HT1080 (cell line): Measurements from ENCODE around the gene ENDOG. TPM values are rescaled to one million over a fixed set of nuclear protein-coding genes. Genes with fewer than 3 reads are reported as not detected.

ENCODE experiments used
- DNase-seq: peaks from one replicate; pipeline ENCODE4 v3.0.0-alpha.2; 2015; ENCODE audit warnings: low read depth
- total RNA-seq: library from RNA; depleted of rRNA; stranded (reverse); fragments of >200 nt; shearing (Covaris generic); gene quantifications from 2 replicates; pipeline ENCODE4 v1.2.3, GENCODE V29; 2014

The ENDOG gene
- total RNA-seq, 1 experiment from 2014 or later, result 29.3 TPM

DNA sequence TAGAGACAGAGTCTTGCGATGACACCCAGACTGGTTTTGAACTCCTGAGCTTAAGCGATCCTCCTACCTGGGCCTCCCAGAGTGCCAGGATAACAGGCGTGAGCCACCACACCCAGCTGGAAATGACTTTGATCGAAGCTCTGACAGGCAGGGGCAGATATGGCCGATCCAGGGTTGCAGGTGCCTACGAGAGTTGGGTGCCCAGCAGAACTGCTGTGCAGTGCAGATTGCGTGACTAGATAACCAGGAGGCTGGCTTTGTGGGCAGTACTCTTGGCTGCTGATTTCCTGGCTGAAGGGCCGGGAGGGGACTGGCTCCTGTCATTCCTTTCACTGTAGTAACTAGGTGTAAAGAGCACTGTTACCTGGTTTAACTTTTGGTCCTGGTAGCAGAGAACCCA, 19.4 kb upstream of the ENDOG start:
- no peak for DNase-seq

DNA sequence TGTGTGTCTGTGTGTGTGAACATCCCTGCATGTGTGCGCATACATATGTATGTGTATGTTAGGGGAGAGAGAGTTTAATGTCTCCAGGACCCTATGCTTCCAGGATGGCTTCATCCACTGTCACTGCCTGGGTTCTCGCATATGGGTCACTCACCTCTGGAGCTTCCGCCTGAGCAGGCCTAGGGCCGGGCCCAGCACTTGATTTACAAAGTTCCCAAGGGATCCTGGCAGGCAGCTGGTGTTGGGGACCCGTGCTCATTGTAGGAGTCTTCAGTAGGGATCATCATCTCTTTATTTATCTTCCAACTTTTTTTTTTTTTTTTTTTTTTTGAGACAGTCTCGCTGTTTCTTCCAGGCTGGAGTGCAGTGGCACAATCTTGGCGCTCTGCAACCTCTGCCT, 18.2 kb upstream of the ENDOG start:
- DNase-seq, result no peak

DNA sequence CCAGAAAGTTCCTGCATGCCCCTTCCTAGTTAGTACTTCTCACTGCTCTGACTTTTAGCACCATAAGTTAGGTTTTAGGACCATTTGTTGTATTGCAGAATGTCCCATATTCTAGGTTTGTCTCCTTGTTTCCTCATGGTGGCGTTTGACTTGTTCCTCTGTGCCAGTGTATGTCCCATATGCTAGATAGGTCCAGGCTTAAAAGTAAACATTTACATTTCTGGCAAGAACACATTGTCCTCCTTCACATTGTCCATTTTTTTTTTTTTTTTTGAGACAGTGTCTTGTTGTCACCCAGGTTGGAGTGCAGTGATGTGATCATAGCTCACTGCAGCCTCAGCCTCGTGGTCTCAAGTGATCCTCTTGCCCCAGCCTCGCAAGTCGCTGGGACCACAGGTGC, 15.8 kb upstream of the ENDOG start:
- no peak for DNase-seq

DNA sequence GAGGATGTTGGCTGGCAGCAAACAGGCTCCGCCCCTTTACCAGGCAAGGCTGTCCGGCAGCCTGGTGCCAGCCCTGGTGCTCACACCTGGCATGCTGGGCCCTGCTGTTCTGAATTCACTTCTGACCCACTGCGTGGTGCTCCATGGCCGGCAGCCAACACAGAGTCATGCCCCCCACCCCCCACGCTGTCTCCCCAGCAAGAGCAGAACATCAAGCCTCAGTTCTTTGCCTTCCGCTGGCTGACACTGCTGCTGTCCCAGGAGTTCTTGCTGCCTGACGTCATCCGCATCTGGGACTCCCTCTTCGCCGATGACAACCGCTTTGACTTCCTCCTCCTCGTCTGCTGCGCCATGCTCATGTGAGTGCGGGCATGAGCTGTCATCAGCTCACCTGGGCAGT, 12.6 kb upstream of the ENDOG start:
- no peak for DNase-seq

DNA sequence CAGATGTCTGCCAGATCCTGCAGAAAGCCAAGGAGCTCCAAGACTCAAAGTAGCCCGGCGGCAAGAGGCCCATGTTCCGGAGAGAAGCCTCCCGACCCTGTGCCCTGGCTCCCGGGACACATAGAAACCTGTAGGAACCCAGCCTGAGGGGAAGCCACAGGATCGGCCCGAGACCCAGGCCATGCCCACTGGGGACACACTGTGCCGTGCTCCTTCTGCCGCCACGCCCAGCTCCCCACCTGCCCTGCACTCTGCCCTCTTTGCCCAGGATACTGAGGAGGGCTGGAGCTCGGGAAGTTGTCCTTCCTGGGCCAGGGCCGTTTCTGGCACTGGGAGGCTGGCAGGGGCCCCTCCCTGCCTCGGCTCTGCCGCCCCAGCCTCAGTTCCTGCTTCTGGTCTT, 10.5 kb upstream of the ENDOG start:
- DNase-seq, result no peak

DNA sequence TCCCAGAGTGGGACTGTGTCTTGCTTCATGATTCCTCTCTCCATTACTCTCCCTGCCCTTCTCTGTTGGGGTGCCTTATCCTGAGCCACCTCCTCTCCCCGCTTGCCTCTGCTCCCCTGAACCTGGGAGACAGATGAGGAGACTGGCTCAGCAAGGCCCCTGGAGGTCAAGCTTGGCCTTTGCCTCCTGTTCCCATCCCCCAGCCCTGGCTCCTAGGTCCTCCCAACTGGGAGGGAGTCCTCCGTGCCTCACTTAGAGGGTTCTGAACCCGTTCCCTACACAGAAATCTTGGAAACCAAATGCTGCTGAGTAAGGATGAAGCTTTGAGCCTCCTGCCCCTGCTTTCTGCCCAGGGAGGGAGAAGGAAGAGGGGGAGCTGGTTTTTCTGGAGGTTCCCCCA, 9.8 kb upstream of the ENDOG start:
- no peak for DNase-seq

DNA sequence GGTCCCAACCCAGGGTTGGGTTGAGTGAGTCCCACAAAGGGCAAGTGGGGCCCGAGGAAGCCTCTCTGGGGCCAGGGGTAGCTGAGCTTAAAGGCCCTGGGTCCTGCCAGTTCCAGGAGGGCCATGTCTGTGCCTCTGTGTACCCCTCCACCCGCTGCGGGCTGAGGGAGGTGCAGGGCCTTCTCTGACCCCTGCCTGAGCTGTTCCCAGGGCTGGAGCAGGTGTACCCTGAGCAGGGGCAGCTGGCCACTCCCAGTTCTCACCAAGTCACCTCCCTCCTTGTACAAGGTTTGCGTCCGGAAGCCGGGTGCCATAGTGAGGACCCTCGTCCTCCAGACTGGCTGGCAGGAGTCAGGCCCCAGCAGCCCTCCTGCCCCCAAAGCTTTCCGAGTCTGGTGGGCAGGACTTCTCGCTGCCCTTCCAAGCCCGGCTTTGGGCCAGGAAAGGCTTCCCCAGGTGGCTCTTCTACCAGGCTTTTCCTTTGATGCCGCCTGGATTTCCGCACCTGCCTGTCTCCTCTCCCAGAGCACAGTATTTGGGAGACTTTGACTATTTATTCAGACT, 9.2 kb upstream of the ENDOG start:
- DNase-seq, result no peak

DNA sequence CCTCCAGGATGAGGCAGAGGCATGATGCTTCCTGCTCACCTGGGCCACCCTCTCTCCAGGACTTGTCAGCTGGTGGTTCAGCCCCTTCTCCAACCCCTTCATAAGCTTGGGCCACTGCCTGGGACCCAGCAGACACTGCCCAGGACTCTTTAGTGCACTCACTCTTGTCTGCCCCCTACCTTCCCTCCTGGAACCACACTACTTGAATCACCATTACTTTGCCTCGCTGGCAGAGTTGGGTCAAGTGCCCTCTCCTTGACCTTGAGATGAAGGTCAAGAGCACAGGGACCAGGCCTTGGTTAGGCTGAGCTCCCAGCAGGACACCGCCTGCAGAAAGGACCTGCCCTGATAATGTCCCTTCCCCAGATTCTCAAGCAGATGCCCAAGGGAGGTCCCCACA, 8.5 kb upstream of the ENDOG start:
- no peak for DNase-seq

DNA sequence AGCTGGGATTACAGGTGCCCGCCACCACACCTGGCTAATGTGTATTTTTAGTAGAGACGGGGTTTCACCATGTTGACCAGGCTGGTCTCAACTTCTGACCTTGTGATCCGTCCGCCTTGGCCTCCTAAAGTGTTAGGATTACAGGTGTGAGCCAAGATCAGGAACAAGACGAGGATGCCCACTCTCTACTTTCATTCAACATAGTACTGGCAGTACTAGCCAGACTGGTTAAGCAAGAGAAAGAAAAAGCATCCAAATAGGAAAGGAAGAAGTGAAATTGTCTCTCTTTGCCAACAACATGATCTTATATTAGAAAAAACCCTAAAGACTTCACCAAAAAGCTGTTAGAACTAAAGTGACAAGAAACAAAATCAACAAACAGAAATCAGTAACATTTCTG, 7.4 kb upstream of the ENDOG start:
- no peak for DNase-seq

DNA sequence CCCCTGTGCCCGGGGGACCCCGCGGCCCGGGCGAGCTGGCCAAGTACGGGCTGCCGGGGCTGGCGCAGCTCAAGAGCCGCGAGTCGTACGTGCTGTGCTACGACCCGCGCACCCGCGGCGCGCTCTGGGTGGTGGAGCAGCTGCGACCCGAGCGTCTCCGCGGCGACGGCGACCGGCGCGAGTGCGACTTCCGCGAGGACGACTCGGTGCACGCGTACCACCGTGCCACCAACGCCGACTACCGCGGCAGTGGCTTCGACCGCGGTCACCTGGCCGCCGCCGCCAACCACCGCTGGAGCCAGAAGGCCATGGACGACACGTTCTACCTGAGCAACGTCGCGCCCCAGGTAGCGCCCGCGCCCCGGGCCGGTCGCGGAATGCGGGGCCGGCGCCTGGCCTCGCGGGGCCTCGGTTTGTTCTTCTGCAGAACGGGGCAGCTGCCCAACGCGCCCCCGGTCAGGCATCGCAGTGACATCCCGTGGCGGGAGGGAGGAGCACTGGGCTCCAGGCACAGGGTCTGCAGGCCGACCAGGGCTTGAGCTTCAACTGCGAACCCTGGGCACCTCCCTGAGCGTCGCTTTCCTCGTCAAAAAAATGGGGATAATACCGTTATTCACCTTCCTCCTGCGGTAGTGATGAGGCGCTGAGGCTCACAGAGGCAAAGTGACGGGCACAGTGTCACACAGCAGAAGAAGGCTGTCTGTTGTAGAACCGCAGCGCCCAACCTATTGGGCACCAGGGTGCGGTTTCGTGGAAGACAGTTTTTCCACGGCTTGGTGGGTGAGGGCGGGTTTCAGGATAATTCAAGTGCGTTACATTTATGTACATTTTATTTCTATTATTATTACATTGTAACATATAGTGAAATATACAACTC, 777 bp downstream of the ENDOG start:
- DNase-seq, result no peak

DNA sequence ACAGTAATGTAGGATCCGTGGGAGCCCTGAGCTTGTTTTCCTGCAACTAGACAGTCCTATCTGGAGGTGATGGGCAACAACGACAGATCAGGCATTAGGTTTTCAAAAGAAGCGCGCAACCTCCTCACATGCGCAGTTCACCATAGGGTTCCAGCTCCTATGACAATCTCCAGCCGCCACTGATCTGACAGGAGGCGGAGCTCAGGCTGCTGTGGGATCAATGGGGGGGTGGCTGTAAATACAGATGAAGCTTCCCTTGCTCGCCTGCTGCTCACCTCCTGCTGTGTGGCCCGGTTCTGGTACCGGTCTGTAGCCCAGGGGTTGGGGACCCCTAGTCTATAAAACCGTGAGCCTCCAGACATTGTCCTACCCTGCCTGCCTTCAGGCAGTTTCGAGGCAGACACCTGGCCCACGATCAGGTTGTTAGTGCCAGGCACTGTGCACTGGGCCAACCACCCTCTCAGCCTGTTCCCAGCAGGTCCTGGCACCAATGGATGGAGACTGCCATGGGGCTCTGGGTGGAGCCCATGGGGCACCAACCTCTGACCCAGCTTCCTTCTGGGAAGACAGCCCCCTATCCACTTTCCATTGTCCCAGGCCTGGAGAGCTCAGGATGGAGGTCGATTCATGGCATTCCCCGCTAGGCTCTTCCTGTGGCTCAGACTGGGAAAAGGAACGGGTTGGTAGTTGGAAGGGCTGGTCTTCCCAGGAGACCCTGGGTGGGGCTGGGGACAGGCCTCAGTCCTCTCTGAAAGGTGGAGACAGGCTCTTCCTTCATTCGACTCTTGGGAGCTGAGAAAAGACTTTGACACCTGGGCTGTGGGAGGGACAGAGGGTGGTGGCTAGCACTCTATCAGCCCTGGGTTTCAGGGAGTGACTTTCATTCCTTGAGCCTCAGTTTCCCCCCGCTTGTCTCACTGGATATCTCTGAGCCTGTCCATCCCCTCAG, 1.7 kb downstream of the ENDOG start:
- DNase-seq, result no peak

DNA sequence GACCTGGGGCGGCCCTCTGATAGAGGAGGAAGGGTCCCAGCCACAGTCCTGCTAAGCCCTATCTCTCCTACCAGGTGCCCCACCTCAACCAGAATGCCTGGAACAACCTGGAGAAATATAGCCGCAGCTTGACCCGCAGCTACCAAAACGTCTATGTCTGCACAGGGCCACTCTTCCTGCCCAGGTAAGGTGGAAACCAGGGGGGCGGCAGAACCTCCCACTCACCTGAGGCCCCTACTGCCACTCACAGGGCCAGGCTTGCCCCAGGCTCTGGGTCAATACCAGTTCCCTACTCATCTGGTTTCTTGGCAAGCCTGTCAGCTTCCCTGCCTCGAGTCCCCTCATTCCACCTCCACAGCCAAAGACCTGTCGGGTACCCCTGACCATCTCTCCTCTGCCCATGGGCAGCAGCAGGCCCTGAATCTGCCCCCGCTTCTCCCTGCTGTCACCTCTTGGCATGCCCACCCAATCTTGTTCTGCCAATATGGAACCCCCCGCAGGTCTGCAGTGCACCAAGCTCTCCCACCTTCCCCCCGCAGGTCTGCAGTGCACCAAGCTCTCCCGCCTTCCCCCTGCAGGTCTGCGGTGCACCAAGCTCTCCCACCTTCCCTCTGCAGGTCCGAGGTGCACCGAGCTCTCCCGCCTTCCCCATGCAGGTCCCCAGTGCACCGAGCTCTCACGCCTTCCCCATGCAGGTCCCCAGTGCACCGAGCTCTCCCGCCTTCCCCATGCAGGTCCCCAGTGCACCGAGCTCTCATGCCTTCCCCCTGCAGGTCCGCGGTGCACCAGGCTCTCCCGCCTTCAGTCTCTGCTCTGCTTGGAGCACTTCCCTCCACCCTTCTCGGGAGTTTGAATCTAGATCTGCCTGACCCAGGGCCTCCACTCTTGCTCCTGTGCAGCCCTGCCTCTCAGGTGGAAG, 2.6 kb downstream of the ENDOG start:
- no peak for DNase-seq

DNA sequence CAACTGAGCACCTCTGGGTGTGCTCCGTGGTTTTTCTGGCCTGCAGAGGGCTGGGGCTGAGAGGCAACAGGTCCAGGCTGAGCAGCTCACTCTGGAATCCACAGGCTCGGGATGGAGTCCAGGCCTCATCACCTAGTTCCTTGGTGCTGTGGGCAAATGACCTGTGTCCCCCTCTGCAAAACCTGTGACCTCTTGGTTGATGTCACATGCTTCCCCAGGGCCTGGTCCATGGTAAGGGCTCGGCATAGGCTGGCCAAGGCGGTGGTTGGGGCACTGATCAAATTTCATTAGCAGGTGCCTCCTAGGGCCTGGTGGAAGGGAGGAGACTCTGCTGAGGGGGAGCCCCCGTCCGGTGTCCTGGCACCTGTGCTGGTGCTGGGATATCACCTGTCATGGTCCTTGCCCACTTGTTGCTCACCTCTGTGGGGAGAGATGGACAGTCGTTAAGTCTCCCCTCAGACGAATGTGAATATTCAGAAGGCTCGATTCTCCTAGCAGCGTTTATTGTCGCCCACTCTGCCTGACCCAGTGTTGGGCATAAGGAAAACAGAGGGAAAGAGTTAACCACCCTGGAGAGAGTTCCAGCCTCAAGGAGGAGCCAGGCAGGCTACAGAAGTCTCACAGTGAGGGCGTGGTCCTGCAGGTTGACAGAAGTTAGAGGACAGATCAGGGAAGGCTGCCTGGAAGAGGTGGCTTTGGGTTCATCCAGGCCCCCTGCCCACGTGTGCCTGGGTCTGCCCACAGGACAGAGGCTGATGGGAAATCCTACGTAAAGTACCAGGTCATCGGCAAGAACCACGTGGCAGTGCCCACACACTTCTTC, 3.5 kb downstream of the ENDOG start:
- DNase-seq, result no peak

DNA sequence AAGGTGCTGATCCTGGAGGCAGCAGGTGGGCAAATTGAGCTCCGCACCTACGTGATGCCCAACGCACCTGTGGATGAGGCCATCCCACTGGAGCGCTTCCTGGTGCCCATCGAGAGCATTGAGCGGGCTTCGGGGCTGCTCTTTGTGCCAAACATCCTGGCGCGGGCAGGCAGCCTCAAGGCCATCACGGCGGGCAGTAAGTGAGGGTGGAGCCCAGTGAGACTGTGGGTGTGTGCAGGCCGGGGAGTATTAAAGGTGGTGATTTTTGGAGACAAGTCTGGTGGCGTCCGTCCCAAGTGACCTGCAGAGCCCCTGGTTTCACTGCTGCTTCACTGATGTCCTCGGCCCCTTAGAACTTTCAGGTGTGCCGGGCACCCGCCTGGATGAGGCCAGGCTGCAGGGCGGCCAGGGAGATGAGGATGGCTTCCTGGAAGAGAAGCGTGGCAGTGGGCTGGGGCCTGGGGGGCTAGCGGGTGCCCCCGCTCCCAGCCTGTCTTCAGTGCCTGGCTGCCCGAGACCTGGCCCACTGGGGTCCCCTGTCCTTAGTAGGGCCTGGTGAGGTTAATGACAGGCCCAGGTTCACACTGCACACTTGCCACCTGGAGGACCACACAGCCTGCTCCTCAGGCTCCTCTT, 4.2 kb downstream of the ENDOG start:
- DNase-seq, result no peak

DNA sequence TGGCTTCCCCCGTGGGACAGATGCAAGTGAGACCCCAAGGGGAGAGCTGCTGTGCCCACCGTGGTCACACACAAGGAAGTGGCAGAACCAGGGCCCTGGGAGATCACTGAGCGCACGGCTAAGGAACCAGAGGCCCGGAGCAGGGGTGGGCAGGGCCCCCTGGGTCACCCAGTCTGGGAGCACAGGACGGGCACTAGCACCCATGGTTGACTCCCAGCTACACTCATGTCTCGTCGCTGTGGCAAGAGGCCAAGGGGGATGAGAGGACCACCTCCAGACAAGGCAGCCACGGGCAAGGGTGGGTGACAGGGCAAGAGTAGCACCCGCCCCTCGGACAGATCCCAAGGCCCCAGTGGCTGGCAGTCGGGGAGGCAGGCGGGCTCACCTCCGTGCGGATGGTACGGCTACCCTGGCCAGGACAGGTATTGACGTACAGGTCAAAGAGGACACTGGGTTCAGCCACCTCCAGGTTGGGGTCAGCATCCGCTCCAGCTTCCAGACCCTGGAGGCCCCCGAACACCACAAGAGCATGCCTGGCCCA, 5.1 kb downstream of the ENDOG start:
- DNase-seq, result no peak

DNA sequence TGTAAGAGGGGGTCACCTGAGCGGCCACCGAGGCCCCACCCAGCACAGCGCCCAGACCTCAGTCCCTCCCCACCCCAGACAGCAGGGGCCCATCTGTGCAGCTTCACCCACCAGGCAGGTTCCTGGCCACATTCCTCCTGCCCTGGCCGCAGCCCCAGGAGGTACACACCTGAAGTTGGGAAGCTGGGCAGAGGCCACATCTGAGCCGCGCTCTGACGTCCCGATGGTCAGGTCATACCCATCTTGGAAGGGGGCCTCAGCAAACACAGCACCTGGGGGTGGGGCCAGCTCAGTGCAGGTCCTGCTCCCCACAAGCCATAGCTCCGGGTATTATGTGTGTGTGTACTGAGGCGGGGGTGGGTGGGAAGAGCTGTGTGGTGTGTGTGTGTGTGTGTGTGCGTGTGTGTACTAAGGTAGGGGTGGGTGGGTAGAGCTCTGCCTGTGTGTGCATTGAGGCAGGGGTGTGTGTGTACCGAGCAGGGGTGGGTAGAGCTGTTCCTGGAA, 5.7 kb downstream of the ENDOG start:
- no peak for DNase-seq

DNA sequence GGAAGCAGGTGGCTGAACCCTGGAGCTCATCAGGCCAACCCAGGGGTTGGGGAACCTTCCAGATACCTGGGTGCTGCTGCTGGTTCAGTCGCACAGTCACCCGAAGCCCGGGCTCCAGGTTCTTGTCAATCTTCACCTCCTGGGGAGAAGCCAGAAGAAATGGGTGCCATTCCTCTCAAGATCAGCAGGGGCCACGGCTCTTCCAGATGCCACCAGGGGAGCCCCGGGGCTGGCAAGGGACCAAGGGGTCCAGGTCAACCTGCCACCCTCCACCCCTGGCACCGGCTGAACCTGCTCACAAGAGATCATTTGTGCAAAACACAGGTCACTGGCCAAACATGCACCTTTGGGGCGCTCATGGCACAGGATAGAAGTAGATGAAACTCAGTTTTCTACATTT, 6.6 kb downstream of the ENDOG start:
- no peak for DNase-seq

DNA sequence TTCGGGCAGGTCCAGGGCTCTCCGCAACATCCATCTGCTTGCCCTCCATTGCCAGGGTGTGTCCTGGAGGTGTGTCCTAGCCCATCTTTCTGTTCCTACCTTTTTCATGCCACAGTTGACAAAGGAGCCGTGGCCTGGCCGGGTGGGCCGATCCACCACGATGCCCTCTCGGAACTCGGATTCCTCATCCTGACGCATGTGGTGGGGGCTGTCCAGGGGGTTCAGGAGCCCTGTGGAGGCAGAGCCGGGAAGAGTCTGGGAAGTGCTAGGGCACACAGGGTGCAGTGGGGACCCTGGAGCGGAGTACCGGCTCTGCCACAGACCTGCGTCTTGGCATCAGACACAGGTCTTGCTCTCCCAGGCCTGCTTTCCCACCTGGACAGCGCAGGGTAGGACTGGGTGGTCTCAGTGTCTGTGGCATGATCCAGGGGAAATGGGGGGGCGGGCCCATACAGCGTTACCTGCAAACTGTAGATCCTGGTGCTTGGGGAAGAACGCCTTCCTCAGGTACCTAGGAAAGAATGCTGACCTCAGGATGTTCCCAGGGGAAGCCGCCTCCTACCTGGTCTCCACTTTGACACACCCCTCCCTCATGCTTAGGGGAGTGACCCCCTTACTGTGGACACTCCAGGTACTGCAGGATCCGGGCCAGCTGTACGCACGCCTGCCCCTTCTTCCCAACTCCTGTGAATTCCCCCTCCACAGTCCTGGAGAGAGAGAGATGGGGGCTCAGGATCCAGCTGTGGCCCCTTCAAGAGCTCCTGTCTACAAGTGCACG, 7.8 kb downstream of the ENDOG start:
- DNase-seq, result no peak
